Left colon (tissue), 2 donors: Measurements from ENCODE around the gene TNFRSF21. TPM values are rescaled to one million over a fixed set of nuclear protein-coding genes. Genes with fewer than 3 reads are reported as not detected.

Experiments
- ATAC-seq: fragments of 200-7000 bp; cut with Tn5 transposase; one replicate; pipeline ENCODE4 v1.9.1; 2020; ENCODE audit warnings: mild to moderate bottlenecking, moderate library complexity
- DNase-seq, 2 donors: peaks; one replicate each; pipeline ENCODE4 v3.0.0-alpha.2; 2020
- intact Hi-C, 2 donors: fragments of 100-400 bp; cut with DNase I in 1 of 2; cut with micrococcal nuclease in 1 of 2; formaldehyde crosslinking; loops; one replicate each; pipeline versions ENCODE4 v1.11.2 to v1.14.0; 2022; cut with DNase I, micrococcal nuclease
- long read RNA-seq: library from polyadenylated mRNA; unstranded; transcript quantifications from one replicate; pipeline ENCODE4 v2.0.0, GENCODE V29; 2021
- total RNA-seq, 2 donors: library from RNA; stranded (reverse); fragmentation: NEBNext Ultra II Directional; extraction: Animal tissue kit (Norgen Biotek cat#: 25700); gene quantifications; one replicate each; pipeline ENCODE4 v1.2.1, GENCODE V29; 2021
- donor health status: DM: no; HTN: no; CAD: no.
- donor health status: DM: yes; HTN: yes; CAD: no.

Gene TNFRSF21, protein sequence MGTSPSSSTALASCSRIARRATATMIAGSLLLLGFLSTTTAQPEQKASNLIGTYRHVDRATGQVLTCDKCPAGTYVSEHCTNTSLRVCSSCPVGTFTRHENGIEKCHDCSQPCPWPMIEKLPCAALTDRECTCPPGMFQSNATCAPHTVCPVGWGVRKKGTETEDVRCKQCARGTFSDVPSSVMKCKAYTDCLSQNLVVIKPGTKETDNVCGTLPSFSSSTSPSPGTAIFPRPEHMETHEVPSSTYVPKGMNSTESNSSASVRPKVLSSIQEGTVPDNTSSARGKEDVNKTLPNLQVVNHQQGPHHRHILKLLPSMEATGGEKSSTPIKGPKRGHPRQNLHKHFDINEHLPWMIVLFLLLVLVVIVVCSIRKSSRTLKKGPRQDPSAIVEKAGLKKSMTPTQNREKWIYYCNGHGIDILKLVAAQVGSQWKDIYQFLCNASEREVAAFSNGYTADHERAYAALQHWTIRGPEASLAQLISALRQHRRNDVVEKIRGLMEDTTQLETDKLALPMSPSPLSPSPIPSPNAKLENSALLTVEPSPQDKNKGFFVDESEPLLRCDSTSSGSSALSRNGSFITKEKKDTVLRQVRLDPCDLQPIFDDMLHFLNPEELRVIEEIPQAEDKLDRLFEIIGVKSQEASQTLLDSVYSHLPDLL
- total RNA-seq: 100 to 1,000 TPM in 1 of 2 donors, 10 to 100 TPM in 1; 67.7 to 129 TPM
- long read RNA-seq, transcript TNFRSF21-201 (6 exons, 3,595 nt): major isoform, 72 of 118 reads
- long read RNA-seq, partial matches to known transcripts: 43 of 118 reads
- long read RNA-seq, other reads (novel, unspliced or antisense): 3 of 118 reads

- DNase-seq: peak; percentile 94
- intact Hi-C loops: loop anchor here in 1 of 2 donors (2.0 to 10.0 kb wide), 3 partner anchors 65 to 465 kb away; no protein-coding TSS in a partner anchor
- ATAC-seq: peak; percentile 94
Observed at GRCh38 chr6:47309291-47310130, at the start of gene TNFRSF21. TSS of gene TNFRSF21 (minus strand) at chr6:47309905. CDS start at chr6:47309511, 394 bp downstream.

DNA sequence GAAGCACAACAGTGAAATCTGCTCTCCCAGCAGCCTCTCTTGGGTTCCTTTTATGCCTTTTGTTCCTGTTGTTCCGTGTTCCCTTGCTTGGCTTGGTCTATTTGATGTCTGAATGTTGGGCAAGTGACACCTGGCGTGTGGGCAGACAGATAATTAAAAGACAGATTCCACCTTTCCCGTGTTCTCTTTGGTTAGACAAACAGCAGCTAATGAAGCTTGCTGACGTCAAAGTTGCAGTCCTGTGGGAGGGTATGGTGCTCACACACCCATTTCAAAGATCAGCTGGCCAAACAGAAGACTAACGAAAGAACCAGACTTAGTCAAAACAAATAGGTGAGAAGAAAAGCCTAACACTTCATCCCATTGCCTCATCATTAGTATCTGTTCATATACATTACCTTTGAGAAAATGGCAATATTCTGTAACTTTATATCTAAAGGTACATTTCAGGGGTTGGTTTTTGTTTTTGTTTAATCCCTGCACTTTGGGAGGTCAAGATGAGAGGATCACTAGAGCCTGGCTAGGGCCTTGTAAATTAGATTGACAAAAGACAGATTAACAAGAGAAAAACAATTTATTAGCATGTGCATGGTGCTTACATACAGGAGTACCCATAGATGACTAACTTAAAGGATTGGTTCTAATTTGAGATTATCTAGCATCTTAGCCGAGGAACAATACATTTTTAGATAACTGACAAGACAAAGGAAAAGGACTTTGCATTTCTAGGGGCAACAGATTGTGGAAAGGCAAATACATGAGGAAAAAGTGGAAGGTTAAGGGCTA is 48.9 kb upstream of the TNFRSF21 start:
- intact Hi-C loops: no loop called here
- DNase-seq: no peak
- ATAC-seq: no peak

DNA sequence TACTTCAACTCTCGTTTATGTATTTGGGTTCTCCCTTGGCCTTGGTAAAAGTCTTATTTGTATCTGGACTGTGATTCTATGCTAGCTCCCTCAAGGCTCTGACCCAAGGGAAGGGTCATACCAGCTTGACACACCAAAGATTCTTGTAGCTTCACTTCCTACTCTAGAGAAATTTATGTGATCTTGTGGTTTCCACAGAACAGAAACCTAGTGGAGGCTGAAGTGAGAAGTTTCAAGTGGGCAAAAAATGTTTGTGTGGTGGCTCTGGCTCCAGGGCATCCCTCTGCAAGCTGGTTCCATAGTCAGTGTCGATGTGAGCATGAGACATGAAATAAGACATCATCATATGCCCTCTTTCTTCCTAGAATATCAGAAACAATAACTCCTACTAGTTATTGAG is 48.1 kb upstream of the TNFRSF21 start:
- ATAC-seq (no peak), DNase-seq (no peak)
- intact Hi-C loops: no loop called here

- intact Hi-C loops: no loop called here
- ATAC-seq: no peak
- no peak for DNase-seq
Observed at GRCh38 chr6:47355496-47355895, 45.8 kb upstream of the TNFRSF21 start.

GRCh38 chr6:47353871-47354270 is 44.2 kb upstream of the TNFRSF21 start:
- ATAC-seq (no peak), DNase-seq (no peak)
- intact Hi-C loops: no loop called here

DNA sequence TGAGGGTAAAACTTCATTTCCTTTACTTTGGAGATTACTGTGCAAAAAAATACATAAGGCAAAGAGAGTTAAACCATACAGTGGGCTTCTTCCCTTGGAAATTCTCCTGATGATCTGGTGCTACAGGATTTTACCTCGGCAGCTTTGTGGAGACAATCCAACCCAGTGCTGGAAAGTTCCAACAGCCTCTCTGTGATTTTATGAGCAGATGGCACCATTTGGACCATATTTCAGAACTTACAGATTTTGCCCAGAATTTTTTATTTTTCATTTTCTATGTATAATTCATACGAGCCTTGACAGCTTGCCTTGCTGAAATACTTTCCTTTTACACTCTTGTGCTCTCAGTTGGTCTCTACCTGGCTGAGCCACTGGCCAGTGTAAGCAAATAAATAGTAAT is 43.3 kb upstream of the TNFRSF21 start:
- DNase-seq (no peak), ATAC-seq (no peak)
- intact Hi-C loops: no loop called here

DNA sequence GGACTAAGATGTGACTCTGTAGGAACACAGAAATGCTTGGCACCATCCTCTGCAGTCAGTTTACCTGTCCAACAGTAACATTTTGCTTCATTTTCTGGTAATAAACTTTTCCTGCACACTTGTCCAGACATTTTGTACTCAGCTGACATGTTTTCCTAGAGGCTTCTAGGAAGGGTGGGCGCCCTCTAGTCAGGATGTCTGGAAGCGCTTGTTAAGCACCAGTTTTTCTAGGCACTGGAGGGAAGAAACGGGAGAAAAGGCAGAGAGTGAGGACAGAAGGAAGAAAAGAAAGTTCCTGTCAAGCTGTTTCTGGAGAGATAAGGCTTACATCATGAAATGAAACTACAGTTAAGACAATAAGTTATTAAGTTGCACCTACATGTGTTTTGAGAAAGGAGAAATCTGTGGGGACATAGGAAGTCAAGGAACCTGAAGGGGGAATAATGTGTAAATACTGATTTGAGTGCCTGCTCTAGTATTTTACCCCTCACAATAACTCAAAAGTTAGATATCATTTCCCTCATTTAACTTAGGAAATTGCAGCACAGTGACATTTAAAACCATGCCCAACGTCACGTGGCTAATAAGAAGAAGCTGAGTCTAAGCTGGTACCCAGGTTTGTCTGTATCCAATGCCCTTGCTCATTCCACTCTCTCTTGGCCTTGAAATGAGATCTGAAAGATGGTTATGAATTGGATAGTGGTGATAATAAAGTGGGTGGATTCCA is 42.7 kb upstream of the TNFRSF21 start:
- peak; percentile 20 for ATAC-seq
- no peak for DNase-seq
- intact Hi-C loops: no loop called here

GRCh38 chr6:47351621-47352020 is 41.9 kb upstream of the TNFRSF21 start:
- intact Hi-C loops: no loop called here
- no peak for ATAC-seq

GRCh38 chr6:47349931-47350330 is 40.2 kb upstream of the TNFRSF21 start:
- no peak for ATAC-seq
- no peak for DNase-seq
- intact Hi-C loops: no loop called here

More at GRCh38 chr6:47351621-47352020, 41.9 kb upstream of the TNFRSF21 start:
- no peak for DNase-seq

- ATAC-seq: peak; percentile 82
- DNase-seq: no peak
- intact Hi-C loops: no loop called here
Observed at GRCh38 chr6:47348316-47348863, 38.7 kb upstream of the TNFRSF21 start.

GRCh38 chr6:47345761-47346160 is 36.1 kb upstream of the TNFRSF21 start:
- no peak for DNase-seq
- ATAC-seq: peak; percentile 51
- intact Hi-C loops: no loop called here

GRCh38 chr6:47344022-47344421 is 34.3 kb upstream of the TNFRSF21 start:
- ATAC-seq: peak; percentile 50
- DNase-seq: peak; percentile 38 to 69
- intact Hi-C loops: no loop called here

GRCh38 chr6:47343600-47343999 is 33.9 kb upstream of the TNFRSF21 start:
- intact Hi-C loops: no loop called here
- ATAC-seq (no peak), DNase-seq (no peak)

GRCh38 chr6:47342824-47343223 is 33.1 kb upstream of the TNFRSF21 start:
- no peak for DNase-seq
- ATAC-seq: no peak
- intact Hi-C loops: no loop called here

DNA sequence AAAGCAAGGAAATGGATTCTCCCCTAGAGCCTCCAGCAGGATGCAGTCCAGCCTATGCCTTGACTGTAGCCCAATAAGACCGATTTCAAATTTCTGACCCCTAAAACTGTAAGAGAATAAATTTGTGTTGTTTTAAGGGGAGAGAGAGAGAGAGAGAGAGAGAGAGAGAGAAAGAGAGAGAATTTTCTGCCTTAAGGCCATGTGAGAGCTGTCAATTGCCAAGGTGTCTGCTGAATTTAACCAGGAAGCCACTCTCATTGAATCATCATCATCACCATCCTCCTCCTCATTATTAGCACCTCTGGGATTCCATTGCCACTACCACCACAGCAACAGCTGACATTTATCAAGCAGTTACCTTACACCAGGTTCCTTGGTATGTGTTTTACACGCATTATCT is 27.8 kb upstream of the TNFRSF21 start:
- no peak for ATAC-seq
- intact Hi-C loops: no loop called here
- DNase-seq: no peak

DNA sequence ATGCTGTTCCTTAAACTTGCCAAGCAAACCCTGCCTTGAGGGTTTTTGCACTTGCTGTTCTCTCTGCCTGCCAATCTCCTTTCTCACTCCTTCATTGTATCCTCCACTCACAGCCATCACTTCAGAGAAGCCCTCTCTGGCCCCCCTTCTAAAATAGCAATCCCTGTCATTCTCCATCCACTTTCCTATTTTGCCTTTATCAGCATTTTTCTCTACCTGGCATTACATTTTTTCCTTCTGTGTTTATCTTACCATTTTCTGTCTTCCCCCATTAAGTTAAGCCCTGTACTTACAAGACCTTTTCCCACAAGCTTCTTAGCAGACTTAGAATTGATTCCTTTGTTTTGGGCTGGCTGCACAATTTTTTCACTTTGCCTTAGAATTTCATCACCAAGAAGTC is 26.6 kb upstream of the TNFRSF21 start:
- intact Hi-C loops: no loop called here
- DNase-seq: no peak
- ATAC-seq: no peak

GRCh38 chr6:47335466-47335865 is 25.8 kb upstream of the TNFRSF21 start:
- ATAC-seq: no peak
- intact Hi-C loops: no loop called here
- no peak for DNase-seq
